RWPE2 (cell line): Measurements from ENCODE around the gene SARNP.
"Not testable (repeated sequence)": the region's sequence is repeated elsewhere in the genome, so short reads cannot be mapped to it uniquely, and the experiment has no call there.

Source experiments
- ATAC-seq: fragments of 200-7000 bp; cut with Tn5 transposase; 3 replicates; pipeline ENCODE4 v1.9.1; 2021; ENCODE audit warnings: low read depth
- DNase-seq: peaks from one replicate; pipeline ENCODE4 v3.0.0-alpha.2; 2020; ENCODE audit warnings: low spot score
- H3K27ac ChIP-seq: fragments of 450-650 bp; 2 replicates; pipeline ENCODE4 v1.5.1; 2017; ENCODE audit warnings: mild to moderate bottlenecking; ENCODE audit not compliant: poor library complexity, severe bottlenecking
- H3K27me3 ChIP-seq: fragments of 250-450 bp; sonication (Bioruptor Pico); 2 replicates; pipeline ENCODE4 v1.5.1; 2021; ENCODE audit warnings: mild to moderate bottlenecking, moderate library complexity; ENCODE audit not compliant: insufficient read depth, poor library complexity, severe bottlenecking
- H3K36me3 ChIP-seq: fragments of 250-450 bp; sonication (Bioruptor Pico); 2 replicates; pipeline ENCODE4 v1.5.1; 2020; ENCODE audit warnings: low read depth, mild to moderate bottlenecking, moderate library complexity
- H3K4me1 ChIP-seq: fragments of 250-450 bp; sonication (Bioruptor Pico); 2 replicates; pipeline ENCODE4 v1.5.1; 2021; ENCODE audit warnings: mild to moderate bottlenecking, moderate library complexity; ENCODE audit not compliant: insufficient read depth, poor library complexity, severe bottlenecking
- H3K4me3 ChIP-seq: fragments of 250-450 bp; sonication (Bioruptor Pico); 2 replicates; pipeline ENCODE4 v1.5.1; 2021; ENCODE audit warnings: mild to moderate bottlenecking, moderate library complexity; ENCODE audit not compliant: severe bottlenecking
- H3K9me3 ChIP-seq: fragments of 250-450 bp; sonication (Bioruptor Pico); 2 replicates; pipeline ENCODE4 v1.5.1; 2021; ENCODE audit warnings: mild to moderate bottlenecking, moderate library complexity; ENCODE audit not compliant: severe bottlenecking
- CTCF ChIP-seq: fragments of 450-650 bp; IDR thresholded peaks from one replicate; pipeline ENCODE4 v1.5.1; 2017; ENCODE audit warnings: mild to moderate bottlenecking, moderate library complexity; ENCODE audit not compliant: poor library complexity, severe bottlenecking

Gene SARNP

GRCh38 chr12:55771736-55772135, 45.8 kb downstream of the SARNP start:
- Histone ChIP-seq H3K9me3 (no peaks in the 10 kb centered on the region), H3K27me3 (no peaks in the 10 kb centered on the region), H3K27ac (no peak overlapping the region), H3K36me3 (peaks cover 62% of the 10 kb centered on the region), H3K4me1 (no peaks in the 10 kb centered on the region), H3K4me3 (no peak overlapping the region)
- ATAC-seq, result no peak
- TF ChIP-seq CTCF, result no peak
- no peak for DNase-seq

- Histone ChIP-seq H3K4me1 (no peaks in the 10 kb centered on the region), H3K27ac (no peak overlapping the region), H3K36me3 (peaks cover 65% of the 10 kb centered on the region), H3K9me3 (no peaks in the 10 kb centered on the region), H3K27me3 (no peaks in the 10 kb centered on the region), H3K4me3 (no peak overlapping the region)
- no peak for ATAC-seq
- TF ChIP-seq CTCF, result no peak
- no peak for DNase-seq
These were observed 50.4 kb downstream of the SARNP start for GRCh38 chr12:55767156-55767555.

GRCh38 chr12:55765736-55766290, 51.7 kb downstream of the SARNP start:
- no peaks in the 10 kb centered on the region for H3K27me3 ChIP-seq
- H3K4me1 ChIP-seq, result no peaks in the 10 kb centered on the region
- no peak for TF ChIP-seq CTCF
- ATAC-seq (no peak), DNase-seq (no peak)
- H3K9me3 ChIP-seq, result no peaks in the 10 kb centered on the region
- H3K36me3 ChIP-seq, result peaks cover 58% of the 10 kb centered on the region
- H3K27ac ChIP-seq, result no peak overlapping the region
- no peak overlapping the region for H3K4me3 ChIP-seq

- Histone ChIP-seq H3K9me3 (no peaks in the 10 kb centered on the region), H3K27me3 (no peaks in the 10 kb centered on the region), H3K27ac (no peak overlapping the region), H3K4me1 (no peaks in the 10 kb centered on the region), H3K4me3 (no peak overlapping the region), H3K36me3 (peaks cover 73% of the 10 kb centered on the region)
- DNase-seq, result no peak
- no peak for ATAC-seq
- TF ChIP-seq CTCF, result no peak
These were observed 54.9 kb downstream of the SARNP start for GRCh38 chr12:55762646-55763045.

- Histone ChIP-seq H3K36me3 (peaks cover 80% of the 10 kb centered on the region), H3K27me3 (no peaks in the 10 kb centered on the region), H3K27ac (no peak overlapping the region), H3K4me3 (no peak overlapping the region), H3K9me3 (no peaks in the 10 kb centered on the region), H3K4me1 (no peaks in the 10 kb centered on the region)
- ATAC-seq (no peak), DNase-seq (no peak)
- TF ChIP-seq CTCF, result no peak
These were observed 56.9 kb downstream of the SARNP start for GRCh38 chr12:55760663-55761062.

- H3K27ac ChIP-seq, ATAC-seq, H3K27me3 ChIP-seq, H3K9me3 ChIP-seq, H3K4me1 ChIP-seq, H3K4me3 ChIP-seq, DNase-seq: not testable (repeated sequence)
- H3K36me3 ChIP-seq, result peaks cover 87% of the 10 kb centered on the region
These were observed 58.9 kb downstream of the SARNP start for GRCh38 chr12:55758575-55758974.
